A673 (cell line): Measurements from ENCODE around the gene PNPLA2. TPM values are rescaled to one million over a fixed set of nuclear protein-coding genes. Genes with fewer than 3 reads are reported as not detected.
A peak's percentile ranks its signal among the peaks of the same experiment; 100 is the strongest.

ENCODE experiments used
- BruUV-seq: library from RNA; stranded (reverse); fragments of 400-500 nt; replicated peaks from 2 replicates; lab custom pipeline; 2021; lab: Mats Ljungman, UMichigan
- CTCF ChIA-PET: fragments of 300-600 bp; sonication (Branson Sonifier 250); formaldehyde crosslinking; loops from one replicate; lab custom pipeline; 2022; ENCODE audit warnings: antibody characterized with exemption; lab: Charles Lee
- POLR2A ChIA-PET: fragments of 300-600 bp; sonication (Branson Sonifier 250); formaldehyde crosslinking; loops from one replicate; lab custom pipeline; 2022; ENCODE audit warnings: antibody characterized with exemption; ENCODE audit not compliant: low non-redundant PET; lab: Charles Lee
- DNase-seq: peaks from one replicate; pipeline ENCODE4 v3.0.0-alpha.2; 2015; ENCODE audit warnings: low spot score
- H3K27ac ChIP-seq: fragments of 200-600 bp; sonication (generic); 2 replicates; pipeline ENCODE4 v1.5.1; 2016; ENCODE audit warnings: mixed run types, low read depth, mild to moderate bottlenecking, mixed read lengths, antibody characterized with exemption, low read length; ENCODE audit not compliant: poor library complexity, severe bottlenecking
- H3K27me3 ChIP-seq: fragments of 200-600 bp; sonication (generic); replicated peaks from 2 replicates; pipeline ENCODE4 v1.6.1; 2017; ENCODE audit warnings: mixed run types, low read depth, mild to moderate bottlenecking, mixed read lengths, antibody characterized with exemption, low read length; ENCODE audit not compliant: insufficient read depth, poor library complexity
- H3K36me3 ChIP-seq: fragments of 200-600 bp; sonication (generic); 2 replicates; pipeline ENCODE4 v1.6.1; 2016; ENCODE audit warnings: mixed run types, mild to moderate bottlenecking, mixed read lengths, antibody characterized with exemption, low read length; ENCODE audit not compliant: insufficient read depth, poor library complexity, severe bottlenecking
- H3K4me1 ChIP-seq: fragments of 200-600 bp; sonication (generic); 2 replicates; pipeline ENCODE4 v1.6.1; 2017; ENCODE audit warnings: mixed run types, mild to moderate bottlenecking, mixed read lengths, antibody characterized with exemption, low read length; ENCODE audit not compliant: insufficient read depth, poor library complexity, severe bottlenecking
- H3K4me3 ChIP-seq: fragments of 200-600 bp; sonication (generic); 2 replicates; pipeline ENCODE4 v1.5.1; 2016; ENCODE audit warnings: low read depth, mixed run types, mild to moderate bottlenecking, mixed read lengths, low read length; ENCODE audit not compliant: poor library complexity, severe bottlenecking
- H3K9me3 ChIP-seq: fragments of 200-600 bp; sonication (generic); 2 replicates; pipeline ENCODE4 v1.6.1; 2016; ENCODE audit warnings: mixed run types, low read depth, mild to moderate bottlenecking, mixed read lengths, antibody characterized with exemption, low read length; ENCODE audit not compliant: poor library complexity, severe bottlenecking
- EZH2 ChIP-seq: fragments of 200-600 bp; sonication (generic); IDR thresholded peaks from 2 replicates; pipeline ENCODE4 v1.6.1; 2017; ENCODE audit warnings: borderline replicate concordance, low read depth, mild to moderate bottlenecking, mixed read lengths, antibody characterized with exemption, low read length; ENCODE audit not compliant: poor library complexity, severe bottlenecking
- intact Hi-C: fragments of 100-400 bp; cut with micrococcal nuclease; formaldehyde crosslinking; loops from one replicate; pipeline ENCODE4 v1.10.0; 2022; ENCODE audit not compliant: unreplicated experiment
- total RNA-seq: library from RNA; stranded (reverse); gene quantifications from 2 replicates; pipeline ENCODE4 v1.2.3, GENCODE V29; 2021
- TF ChIP-seq, protein P1 (sequence below): fragments of 300-800, 200-600 bp; sonication (generic); conservative IDR thresholded peaks from 2 replicates; pipeline ENCODE4 v1.5.1; 2017; ENCODE audit warnings: low read depth, mild to moderate bottlenecking, antibody characterized with exemption, low read length, moderate library complexity, mixed read lengths

PNPLA2 gene
- total RNA-seq, 1 experiment from 2014 or later = 45.4 TPM

DNA sequence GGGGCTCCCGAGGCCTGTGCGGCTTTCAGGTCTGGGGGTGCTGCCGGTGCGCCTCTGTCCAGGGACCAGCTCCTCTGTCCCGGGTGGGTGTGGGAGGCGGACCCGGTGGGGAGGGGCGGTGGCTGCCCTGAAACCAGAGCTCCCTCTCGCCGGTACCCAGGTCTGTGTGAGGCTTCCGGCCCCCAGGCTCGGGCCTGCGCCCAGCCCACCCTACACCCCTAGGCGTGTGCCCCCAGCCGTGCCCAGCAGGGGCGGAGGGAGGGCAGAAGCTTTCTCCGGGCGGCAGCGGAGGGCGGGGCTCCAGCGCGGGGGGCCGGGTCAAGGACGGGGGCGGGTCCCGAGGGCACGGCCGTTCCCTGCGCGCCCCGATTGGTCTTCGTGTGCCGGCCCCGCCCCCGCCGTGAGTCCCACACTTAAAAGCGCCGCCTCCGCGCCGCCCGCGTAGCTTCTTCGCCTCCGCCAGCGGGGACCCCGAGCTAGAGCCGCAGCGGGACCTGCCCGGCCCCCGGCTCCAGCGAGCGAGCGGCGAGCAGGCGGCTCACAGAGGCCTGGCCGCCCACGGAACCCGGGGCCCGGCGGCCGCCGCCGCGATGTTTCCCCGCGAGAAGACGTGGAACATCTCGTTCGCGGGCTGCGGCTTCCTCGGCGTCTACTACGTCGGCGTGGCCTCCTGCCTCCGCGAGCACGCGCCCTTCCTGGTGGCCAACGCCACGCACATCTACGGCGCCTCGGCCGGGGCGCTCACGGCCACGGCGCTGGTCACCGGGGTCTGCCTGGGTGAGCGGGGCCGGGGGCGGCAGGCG is 616 bp downstream of the PNPLA2 start:
- no peaks in the 10 kb centered on the region for H3K36me3 ChIP-seq
- no peaks in the 10 kb centered on the region for H3K27me3 ChIP-seq
- DNase-seq = peak; percentile 93
- no peaks in the 10 kb centered on the region for H3K9me3 ChIP-seq
- TF ChIP-seq, protein P1, sequence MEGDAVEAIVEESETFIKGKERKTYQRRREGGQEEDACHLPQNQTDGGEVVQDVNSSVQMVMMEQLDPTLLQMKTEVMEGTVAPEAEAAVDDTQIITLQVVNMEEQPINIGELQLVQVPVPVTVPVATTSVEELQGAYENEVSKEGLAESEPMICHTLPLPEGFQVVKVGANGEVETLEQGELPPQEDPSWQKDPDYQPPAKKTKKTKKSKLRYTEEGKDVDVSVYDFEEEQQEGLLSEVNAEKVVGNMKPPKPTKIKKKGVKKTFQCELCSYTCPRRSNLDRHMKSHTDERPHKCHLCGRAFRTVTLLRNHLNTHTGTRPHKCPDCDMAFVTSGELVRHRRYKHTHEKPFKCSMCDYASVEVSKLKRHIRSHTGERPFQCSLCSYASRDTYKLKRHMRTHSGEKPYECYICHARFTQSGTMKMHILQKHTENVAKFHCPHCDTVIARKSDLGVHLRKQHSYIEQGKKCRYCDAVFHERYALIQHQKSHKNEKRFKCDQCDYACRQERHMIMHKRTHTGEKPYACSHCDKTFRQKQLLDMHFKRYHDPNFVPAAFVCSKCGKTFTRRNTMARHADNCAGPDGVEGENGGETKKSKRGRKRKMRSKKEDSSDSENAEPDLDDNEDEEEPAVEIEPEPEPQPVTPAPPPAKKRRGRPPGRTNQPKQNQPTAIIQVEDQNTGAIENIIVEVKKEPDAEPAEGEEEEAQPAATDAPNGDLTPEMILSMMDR = no peak
- no peak for TF ChIP-seq EZH2
- peak overlapping the region; percentile 82 for H3K4me3 ChIP-seq
- peaks cover 6% of the 10 kb centered on the region for H3K4me1 ChIP-seq
- peak overlapping the region; percentile 87 for H3K27ac ChIP-seq
- ChIA-PET POLR2A (interaction anchor here (0.6 to 1.0 kb wide), 4 partner anchors 10 to 464 kb away, joined by 3 to 8 read pairs (median 3); partner anchors contain the start of gene RPLP2), CTCF (no interaction called here)
- BruUV-seq = no TSS peak
- intact Hi-C loops = no loop called here

DNA sequence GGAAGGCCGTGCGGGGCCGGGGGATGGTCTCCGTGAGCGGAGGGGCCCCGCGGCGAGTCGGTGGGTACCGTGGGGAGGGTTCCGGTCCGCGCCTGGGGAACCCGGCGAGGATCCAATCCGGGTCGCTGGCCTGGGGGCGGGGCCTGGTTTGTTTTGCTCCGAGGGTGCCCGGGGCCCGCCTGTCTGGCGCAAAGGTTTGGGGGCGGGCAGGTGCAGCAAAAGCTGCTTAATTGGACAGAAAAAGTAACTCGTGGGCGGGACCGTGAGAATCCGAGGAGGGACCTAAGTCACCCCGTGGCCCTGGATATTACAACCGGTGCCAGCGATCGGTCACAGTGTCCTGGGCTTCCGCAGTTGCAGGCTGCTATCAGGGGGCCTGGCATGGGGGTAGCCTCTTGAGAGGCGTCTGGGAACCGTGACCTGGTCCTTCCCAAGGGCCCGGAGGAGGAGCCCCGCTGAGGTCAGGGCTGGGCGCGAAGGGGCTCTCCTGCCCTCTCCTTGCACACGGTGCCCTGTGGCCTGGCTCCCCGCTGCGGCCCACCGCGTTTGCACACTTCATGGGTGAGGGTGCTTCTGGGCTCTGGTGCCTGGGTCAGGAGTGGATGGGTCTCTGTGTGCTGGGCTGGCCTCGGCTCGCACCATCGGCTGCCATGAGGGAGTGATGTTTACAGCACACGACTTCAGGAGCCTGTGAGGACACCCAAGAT is 1.4 kb downstream of the PNPLA2 start:
- no peaks in the 10 kb centered on the region for H3K27me3 ChIP-seq
- ChIA-PET CTCF (no interaction called here), POLR2A (interaction anchor here (0.7 kb wide), 1 partner anchor 464 kb away, joined by 3 read pairs; no protein-coding TSS in a partner anchor)
- H3K4me3 ChIP-seq = peak overlapping the region; percentile 82
- H3K9me3 ChIP-seq = no peaks in the 10 kb centered on the region
- intact Hi-C loops = no loop called here
- H3K27ac ChIP-seq = peak overlapping the region; percentile 87
- H3K4me1 ChIP-seq = peaks cover 6% of the 10 kb centered on the region
- DNase-seq = peak; percentile 76
- TF ChIP-seq EZH2 = no peak
- TF ChIP-seq, protein P1 = no peak
- BruUV-seq = TSS peak; percentile 44
- H3K36me3 ChIP-seq = peaks cover 3% of the 10 kb centered on the region

DNA sequence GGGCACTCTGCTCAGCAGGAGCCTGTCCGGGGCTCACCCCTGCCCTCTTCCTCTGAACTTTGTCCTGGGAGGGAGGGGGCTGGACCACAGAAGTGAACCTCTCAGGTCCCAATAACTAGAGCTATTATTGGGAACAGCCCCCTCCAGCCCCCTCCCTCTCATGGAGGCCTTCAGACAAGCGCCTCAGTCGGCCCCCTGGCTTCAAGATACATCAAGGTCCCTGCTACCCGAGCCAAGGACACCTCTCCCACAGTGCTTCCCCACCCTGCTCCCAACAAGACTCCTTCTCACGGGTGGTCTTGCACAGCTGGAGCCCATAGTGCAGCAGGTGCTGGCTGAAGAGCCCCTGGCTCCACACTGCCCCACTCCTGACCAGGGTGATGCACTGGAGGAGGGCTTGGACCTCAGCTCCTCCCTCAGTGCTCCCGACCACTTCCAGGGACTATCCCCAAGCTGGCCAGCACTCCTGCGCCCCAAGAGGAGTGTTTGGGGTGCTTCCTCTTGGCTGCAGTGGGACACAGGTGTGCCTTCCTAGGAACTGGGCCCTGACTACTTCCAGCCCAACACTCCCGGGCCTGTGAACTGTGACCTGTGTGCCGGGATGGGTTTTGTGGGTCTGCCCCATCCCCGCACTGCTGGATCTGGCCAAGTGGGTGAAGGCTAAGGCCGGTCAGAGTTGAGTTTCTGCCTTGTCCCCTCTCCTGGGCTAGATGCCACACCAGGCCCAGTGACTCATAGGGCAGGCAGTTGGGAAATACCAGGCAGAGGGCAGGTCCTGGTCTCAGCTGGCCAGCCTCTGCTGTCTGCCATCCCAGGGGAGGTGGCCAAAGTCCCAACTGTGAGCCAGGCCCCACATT is 2.2 kb downstream of the PNPLA2 start:
- no peak overlapping the region for H3K27ac ChIP-seq
- no peak for DNase-seq
- TF ChIP-seq, protein P1 = no peak
- TF ChIP-seq EZH2 = no peak
- no peaks in the 10 kb centered on the region for H3K9me3 ChIP-seq
- ChIA-PET POLR2A (no interaction called here), CTCF (no interaction called here)
- no TSS peak for BruUV-seq
- H3K4me3 ChIP-seq = peak overlapping the region; percentile 82
- intact Hi-C loops = no loop called here
- peaks cover 6% of the 10 kb centered on the region for H3K4me1 ChIP-seq
- peaks cover 4% of the 10 kb centered on the region for H3K36me3 ChIP-seq
- H3K27me3 ChIP-seq = no peaks in the 10 kb centered on the region
